OCI-LY7 (cell line): Measurements from ENCODE around the gene CHCHD4. TPM values are rescaled to one million over a fixed set of nuclear protein-coding genes. Genes with fewer than 3 reads are reported as not detected.

Experiments used
- BruUV-seq: library from RNA; stranded (reverse); fragments of 400-500 nt; replicated peaks from 2 replicates; lab custom pipeline; 2021; lab: Mats Ljungman, UMichigan
- CTCF ChIA-PET: fragments of 300-600 bp; sonication (Branson Sonifier 250); formaldehyde crosslinking; loops from one replicate; lab custom pipeline; 2022; ENCODE audit warnings: antibody characterized with exemption; ENCODE audit not compliant: unreplicated experiment; lab: Charles Lee
- POLR2A ChIA-PET: fragments of 300-600 bp; sonication (Branson Sonifier 250); formaldehyde crosslinking; loops from one replicate; lab custom pipeline; 2022; ENCODE audit warnings: antibody characterized with exemption; lab: Charles Lee
- DNase-seq: peaks from one replicate; pipeline ENCODE4 v3.0.0-alpha.2; 2015; ENCODE audit warnings: low spot score
- H2AFZ ChIP-seq: fragments of 200-600 bp; sonication (generic), shearing (Covaris generic); 2 replicates; pipeline ENCODE4 v1.6.1; 2014; ENCODE audit warnings: mild to moderate bottlenecking, antibody characterized with exemption, low read length, moderate library complexity
- H3K27ac ChIP-seq: fragments of 200-600 bp; sonication (generic); 2 replicates; pipeline ENCODE4 v1.5.1; 2014; ENCODE audit warnings: mixed run types, low read depth, mild to moderate bottlenecking, moderate library complexity, low read length, inconsistent platforms; ENCODE audit not compliant: poor library complexity, severe bottlenecking
- H3K36me3 ChIP-seq: fragments of 200-600 bp; sonication (generic); 2 replicates; pipeline ENCODE4 v1.6.1; 2014; ENCODE audit warnings: mild to moderate bottlenecking, antibody characterized with exemption, low read length, moderate library complexity, mixed read lengths; ENCODE audit not compliant: insufficient read depth
- H3K4me1 ChIP-seq: fragments of 200-600 bp; sonication (generic); 2 replicates; pipeline ENCODE4 v1.5.1; 2014; ENCODE audit warnings: mild to moderate bottlenecking, low read length; ENCODE audit not compliant: insufficient read depth, poor library complexity, severe bottlenecking
- H3K4me2 ChIP-seq: fragments of 200-600 bp; sonication (generic); 2 replicates; pipeline ENCODE4 v1.6.1; 2014; ENCODE audit warnings: mild to moderate bottlenecking, low read length
- H3K4me3 ChIP-seq: fragments of 200-600 bp; sonication (generic); 2 replicates; pipeline ENCODE4 v1.5.1; 2014; ENCODE audit warnings: mild to moderate bottlenecking, low read depth, low read length; ENCODE audit not compliant: poor library complexity, severe bottlenecking
- H3K79me2 ChIP-seq: fragments of 200-600 bp; sonication (generic); 2 replicates; pipeline ENCODE4 v1.6.1; 2016; ENCODE audit warnings: low read depth, mild to moderate bottlenecking, low read length, moderate library complexity, mixed read lengths; ENCODE audit not compliant: insufficient read depth
- H3K9me2 ChIP-seq: fragments of 200-600 bp; sonication (generic); 2 replicates; pipeline ENCODE4 v1.6.1; 2016; ENCODE audit warnings: mild to moderate bottlenecking, low read length, mixed read lengths; ENCODE audit not compliant: insufficient read depth
- H3K9me3 ChIP-seq: fragments of 200-600 bp; sonication (generic); 2 replicates; pipeline ENCODE4 v1.6.1; 2014; ENCODE audit warnings: mild to moderate bottlenecking, mixed run types, low read length, mixed read lengths
- H4K20me1 ChIP-seq: fragments of 200-600 bp; sonication (generic); 2 replicates; pipeline ENCODE4 v1.6.1; 2014; ENCODE audit warnings: mild to moderate bottlenecking, antibody characterized with exemption, low read length, moderate library complexity, mixed read lengths; ENCODE audit not compliant: insufficient read depth
- EZH2phosphoT487 ChIP-seq: fragments of 200-600 bp; sonication (generic); IDR thresholded peaks from 2 replicates; pipeline ENCODE4 v1.6.1; 2018; ENCODE audit warnings: low read depth, borderline replicate concordance, mild to moderate bottlenecking, mixed run types, antibody characterized with exemption, low read length, moderate library complexity, mixed read lengths
- intact Hi-C: fragments of 100-400 bp; cut with micrococcal nuclease; formaldehyde crosslinking; loops from one replicate; pipeline ENCODE4 v1.10.0; 2022; ENCODE audit not compliant: unreplicated experiment
- total RNA-seq, 2 experiments: library from RNA; depleted of rRNA in 1 of 2; stranded (reverse); fragments of >200 nt in 1 of 2; shearing (Covaris generic) in 1 of 2; gene quantifications; 2 replicates each; pipeline ENCODE4 v1.2.3, GENCODE V29; 2014 to 2022
- TF ChIP-seq, protein P1 (sequence below): fragments of 200-600 bp; sonication (generic); conservative IDR thresholded peaks from 2 replicates; pipeline ENCODE4 v1.5.1; 2014; ENCODE audit warnings: mild to moderate bottlenecking, antibody characterized with exemption, low read length, moderate library complexity, mixed read lengths

Gene CHCHD4
- total RNA-seq, 2 experiments from 2014 or later = 19.8 to 27.1 TPM

DNA sequence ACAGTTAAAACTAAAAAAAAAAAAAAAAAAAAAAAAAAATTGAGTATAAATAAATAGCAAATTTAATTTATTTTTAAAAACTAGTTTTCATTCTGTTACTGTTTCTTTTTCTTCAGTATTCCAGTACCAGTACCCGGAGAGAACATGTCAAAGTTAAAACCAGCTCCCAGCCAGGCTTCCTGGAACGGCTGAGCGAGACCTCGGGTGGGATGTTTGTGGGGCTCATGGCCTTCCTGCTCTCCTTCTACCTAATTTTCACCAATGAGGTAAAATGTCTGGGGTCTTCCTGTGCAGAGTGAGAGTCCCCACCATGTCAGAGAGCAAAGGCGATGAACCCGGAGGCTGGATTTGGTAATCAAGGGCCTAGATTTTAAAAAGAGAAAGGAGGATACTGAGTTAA lies 4.6 kb upstream of the CHCHD4 start:
- Histone ChIP-seq H3K9me2 (no peaks in the 10 kb centered on the region), H3K36me3 (peaks cover 58% of the 10 kb centered on the region), H3K79me2 (peaks cover 20% of the 10 kb centered on the region; the same call in 1 of the 2 replicates), H3K4me1 (peaks cover 13% of the 10 kb centered on the region), H3K9me3 (no peaks in the 10 kb centered on the region), H2AFZ (no peak overlapping the region), H4K20me1 (no peaks in the 10 kb centered on the region), H3K4me2 (no peak overlapping the region), H3K4me3 (no peak overlapping the region), H3K27ac (no peak overlapping the region)
- intact Hi-C loops = loop anchor here (10.0 kb wide), 1 partner anchor 794 kb away; no protein-coding TSS in a partner anchor
- DNase-seq = no peak
- TF ChIP-seq, protein P1, sequence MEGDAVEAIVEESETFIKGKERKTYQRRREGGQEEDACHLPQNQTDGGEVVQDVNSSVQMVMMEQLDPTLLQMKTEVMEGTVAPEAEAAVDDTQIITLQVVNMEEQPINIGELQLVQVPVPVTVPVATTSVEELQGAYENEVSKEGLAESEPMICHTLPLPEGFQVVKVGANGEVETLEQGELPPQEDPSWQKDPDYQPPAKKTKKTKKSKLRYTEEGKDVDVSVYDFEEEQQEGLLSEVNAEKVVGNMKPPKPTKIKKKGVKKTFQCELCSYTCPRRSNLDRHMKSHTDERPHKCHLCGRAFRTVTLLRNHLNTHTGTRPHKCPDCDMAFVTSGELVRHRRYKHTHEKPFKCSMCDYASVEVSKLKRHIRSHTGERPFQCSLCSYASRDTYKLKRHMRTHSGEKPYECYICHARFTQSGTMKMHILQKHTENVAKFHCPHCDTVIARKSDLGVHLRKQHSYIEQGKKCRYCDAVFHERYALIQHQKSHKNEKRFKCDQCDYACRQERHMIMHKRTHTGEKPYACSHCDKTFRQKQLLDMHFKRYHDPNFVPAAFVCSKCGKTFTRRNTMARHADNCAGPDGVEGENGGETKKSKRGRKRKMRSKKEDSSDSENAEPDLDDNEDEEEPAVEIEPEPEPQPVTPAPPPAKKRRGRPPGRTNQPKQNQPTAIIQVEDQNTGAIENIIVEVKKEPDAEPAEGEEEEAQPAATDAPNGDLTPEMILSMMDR = no peak
- TF ChIP-seq EZH2phosphoT487 = no peak
- BruUV-seq = no TSS peak
- ChIA-PET CTCF (no interaction called here), POLR2A (no interaction called here)

DNA sequence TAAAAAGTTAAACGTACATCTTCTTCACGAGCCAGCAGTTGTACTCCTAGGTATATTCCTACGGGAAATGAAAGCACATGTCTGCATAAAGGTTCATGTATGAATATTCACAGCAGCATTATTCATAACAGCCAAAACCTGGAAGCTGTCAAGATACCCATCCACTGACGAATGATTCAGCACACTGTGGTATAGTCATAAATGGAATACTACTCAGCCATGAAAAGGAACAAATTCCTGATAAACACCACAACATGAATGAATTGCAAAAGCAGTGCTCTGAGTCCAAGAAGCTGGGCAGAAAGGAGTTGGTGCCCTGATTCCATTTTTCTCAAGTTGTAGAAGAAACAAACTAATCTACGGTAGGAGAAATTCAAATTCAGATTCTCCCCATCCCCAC lies 4.1 kb upstream of the CHCHD4 start:
- DNase-seq = no peak
- Histone ChIP-seq H3K36me3 (peaks cover 57% of the 10 kb centered on the region), H3K79me2 (peaks cover 25% of the 10 kb centered on the region), H2AFZ (no peak overlapping the region), H3K9me2 (no peaks in the 10 kb centered on the region), H3K4me2 (no peak overlapping the region), H4K20me1 (no peaks in the 10 kb centered on the region), H3K9me3 (no peaks in the 10 kb centered on the region), H3K27ac (no peak overlapping the region), H3K4me1 (peaks cover 13% of the 10 kb centered on the region), H3K4me3 (no peak overlapping the region)
- no TSS peak for BruUV-seq
- CTCF ChIA-PET = no interaction called here
- intact Hi-C loops = loop anchor here (10.0 kb wide), 1 partner anchor 794 kb away; no protein-coding TSS in a partner anchor
- TF ChIP-seq EZH2phosphoT487 = no peak
- POLR2A ChIA-PET = no interaction called here

DNA sequence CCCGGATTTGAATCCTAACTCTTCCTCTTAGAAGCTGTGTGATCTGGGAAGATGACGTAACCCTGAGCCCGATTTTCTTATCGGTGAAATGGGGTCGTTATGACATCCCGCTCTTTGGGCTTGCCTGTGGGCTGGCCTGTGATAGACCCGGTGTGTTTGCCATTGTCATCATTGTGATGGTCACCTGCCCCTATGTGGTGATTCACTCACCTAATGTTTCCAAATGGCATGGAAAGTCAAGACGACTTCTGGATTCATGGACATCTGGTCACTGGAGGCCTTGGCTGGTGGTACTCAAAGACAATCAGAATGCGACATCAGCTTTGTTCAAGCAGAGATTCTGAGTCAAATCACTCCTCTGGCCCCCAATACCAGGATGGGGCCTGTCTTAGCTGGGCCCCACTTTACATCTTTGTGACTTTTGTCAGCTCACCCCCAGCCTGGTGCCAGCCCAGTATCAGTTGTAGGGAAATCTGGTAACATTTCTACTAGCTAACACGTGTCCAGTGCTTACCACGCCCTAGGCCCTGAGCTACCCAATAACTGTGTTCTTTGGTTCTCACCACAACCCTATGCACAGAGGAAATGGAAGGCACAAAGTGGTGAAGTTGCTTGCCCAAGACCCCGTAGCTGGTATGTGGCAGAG lies 3.0 kb upstream of the CHCHD4 start:
- CTCF ChIA-PET = no interaction called here
- Histone ChIP-seq H3K9me2 (no peaks in the 10 kb centered on the region), H3K36me3 (peaks cover 46% of the 10 kb centered on the region), H2AFZ (no peak overlapping the region), H3K27ac (no peak overlapping the region), H3K4me2 (no peak overlapping the region), H4K20me1 (no peaks in the 10 kb centered on the region), H3K79me2 (peaks cover 36% of the 10 kb centered on the region), H3K9me3 (no peaks in the 10 kb centered on the region), H3K4me3 (no peak overlapping the region), H3K4me1 (peaks cover 22% of the 10 kb centered on the region)
- BruUV-seq = no TSS peak
- POLR2A ChIA-PET = no interaction called here
- intact Hi-C loops = loop anchor here (10.0 kb wide), 1 partner anchor 793 kb away; no protein-coding TSS in a partner anchor
- no peak for DNase-seq
- TF ChIP-seq EZH2phosphoT487 = no peak
- TF ChIP-seq, protein P1 = no peak
